Adrenal gland (tissue), 5 donors: ENCODE results near the gene THADA.

ENCODE experiments used
- POLR2A ChIP-seq, 2 donors: fragments of 450-650 bp; IDR thresholded peaks; one replicate each; pipeline ENCODE4 v1.6.1; 2017; ENCODE audit warnings: antibody characterized with exemption in 2 of 2, mild to moderate bottlenecking in 2 of 2, moderate library complexity in 1 of 2
- TF ChIP-seq, protein P1 (sequence below), 6 experiments: fragments of 450-650 bp in 4 of 6; fragments of 200-600 bp in 2 of 6; sonication (generic) in 1 of 6; IDR thresholded peaks; 1 replicate in 5 of 6; 2 replicates in 1 of 6; pipeline versions ENCODE4 v1.5.1 to v1.8.0; 2016 to 2021; ENCODE audit warnings: antibody characterized with exemption in 6 of 6, mild to moderate bottlenecking in 2 of 6, moderate library complexity in 1 of 6
- donor health status: DM: no; HTN: no; CAD: no.

- no peak for TF ChIP-seq POLR2A (IDR thresholded peaks at IDR 0.05)
- TF ChIP-seq, protein P1, sequence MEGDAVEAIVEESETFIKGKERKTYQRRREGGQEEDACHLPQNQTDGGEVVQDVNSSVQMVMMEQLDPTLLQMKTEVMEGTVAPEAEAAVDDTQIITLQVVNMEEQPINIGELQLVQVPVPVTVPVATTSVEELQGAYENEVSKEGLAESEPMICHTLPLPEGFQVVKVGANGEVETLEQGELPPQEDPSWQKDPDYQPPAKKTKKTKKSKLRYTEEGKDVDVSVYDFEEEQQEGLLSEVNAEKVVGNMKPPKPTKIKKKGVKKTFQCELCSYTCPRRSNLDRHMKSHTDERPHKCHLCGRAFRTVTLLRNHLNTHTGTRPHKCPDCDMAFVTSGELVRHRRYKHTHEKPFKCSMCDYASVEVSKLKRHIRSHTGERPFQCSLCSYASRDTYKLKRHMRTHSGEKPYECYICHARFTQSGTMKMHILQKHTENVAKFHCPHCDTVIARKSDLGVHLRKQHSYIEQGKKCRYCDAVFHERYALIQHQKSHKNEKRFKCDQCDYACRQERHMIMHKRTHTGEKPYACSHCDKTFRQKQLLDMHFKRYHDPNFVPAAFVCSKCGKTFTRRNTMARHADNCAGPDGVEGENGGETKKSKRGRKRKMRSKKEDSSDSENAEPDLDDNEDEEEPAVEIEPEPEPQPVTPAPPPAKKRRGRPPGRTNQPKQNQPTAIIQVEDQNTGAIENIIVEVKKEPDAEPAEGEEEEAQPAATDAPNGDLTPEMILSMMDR (IDR thresholded peaks at IDR 0.05): no peak
Measured at GRCh38 chr2:43491065-43491639, 104.7 kb downstream of the THADA start.
